ENCODE results near the gene EHD1. TPM values are rescaled to one million over a fixed set of nuclear protein-coding genes. Genes with fewer than 3 reads are reported as not detected.
"Not testable (repeated sequence)": the region's sequence is repeated elsewhere in the genome, so short reads cannot be mapped to it uniquely, and the experiment has no call there.

Gene EHD1
- total RNA-seq, 1 experiment from 2014 or later, result 57.9 TPM

GRCh38 chr11:64826578-64827450 is 51.6 kb downstream of the EHD1 start:
- DNase-seq (ENCODE audit: low read depth), result no peak

DNA sequence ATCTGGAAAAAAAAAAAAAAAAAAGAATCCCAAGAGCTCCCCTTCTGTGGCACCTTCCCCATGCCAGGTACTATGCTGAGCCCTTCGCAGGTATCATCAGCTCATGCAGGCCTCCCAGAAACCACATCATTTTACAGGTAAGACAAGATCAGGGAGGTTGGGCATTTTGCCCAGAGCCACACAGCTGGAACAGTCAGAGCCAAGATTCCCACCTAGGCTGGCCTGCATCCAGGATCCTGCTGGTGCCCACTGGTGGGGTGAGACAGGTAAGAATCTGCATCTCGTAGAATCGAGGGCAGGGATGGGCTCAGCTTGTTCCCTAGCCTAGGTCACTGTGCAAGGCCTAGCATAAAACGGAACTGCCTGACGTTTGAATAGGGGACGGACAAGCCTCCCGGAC is 52.4 kb downstream of the EHD1 start:
- no peak for DNase-seq (ENCODE audit: low read depth)

- DNase-seq (ENCODE audit: low read depth), result no peak
Observed at GRCh38 chr11:64823568-64824119, 54.8 kb downstream of the EHD1 start.

DNA sequence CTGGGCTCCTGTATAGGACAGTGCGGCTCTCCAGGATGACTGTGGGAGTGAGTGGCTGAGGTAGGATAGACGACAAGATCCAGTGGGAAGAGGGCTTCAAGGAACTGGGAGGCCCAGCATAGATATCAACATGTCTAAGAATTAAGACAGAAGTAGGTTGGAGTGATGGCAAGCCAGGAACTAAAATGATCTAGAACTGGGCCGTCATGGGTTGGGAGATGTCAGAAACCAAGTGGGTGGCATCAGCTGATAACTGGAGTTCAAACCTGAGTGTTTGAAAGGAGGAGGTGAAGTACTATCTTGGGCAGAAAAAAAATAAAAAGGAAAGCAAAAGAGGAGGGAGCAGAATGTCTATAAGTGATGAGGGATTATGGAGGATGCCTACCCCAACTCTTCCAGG is 60.9 kb downstream of the EHD1 start:
- no peak for DNase-seq (ENCODE audit: low read depth)

DNA sequence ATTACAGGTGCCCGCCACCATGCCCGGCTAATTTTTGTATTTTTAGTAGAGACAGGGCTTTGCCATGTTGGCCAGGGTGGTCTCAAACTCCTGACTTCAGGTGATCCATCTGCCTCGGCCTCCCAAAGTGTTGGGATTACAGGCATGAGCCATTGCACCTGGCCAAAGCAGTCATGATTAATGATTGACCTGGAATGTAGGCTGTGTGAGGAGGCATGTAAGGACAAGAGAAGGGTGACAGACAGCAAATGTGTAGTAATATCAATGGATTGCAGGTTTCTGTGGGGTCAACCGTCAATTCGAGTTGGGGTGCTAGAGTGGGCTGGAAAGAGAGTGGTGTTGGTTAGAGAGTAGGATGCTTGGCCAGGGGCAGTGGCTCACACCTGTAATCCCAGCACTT is 63.0 kb downstream of the EHD1 start:
- DNase-seq (ENCODE audit: low read depth), result not testable (repeated sequence)

- DNase-seq (ENCODE audit: low read depth), result peak; percentile 31
Observed at GRCh38 chr11:64814712-64815187, 63.7 kb downstream of the EHD1 start.

DNA sequence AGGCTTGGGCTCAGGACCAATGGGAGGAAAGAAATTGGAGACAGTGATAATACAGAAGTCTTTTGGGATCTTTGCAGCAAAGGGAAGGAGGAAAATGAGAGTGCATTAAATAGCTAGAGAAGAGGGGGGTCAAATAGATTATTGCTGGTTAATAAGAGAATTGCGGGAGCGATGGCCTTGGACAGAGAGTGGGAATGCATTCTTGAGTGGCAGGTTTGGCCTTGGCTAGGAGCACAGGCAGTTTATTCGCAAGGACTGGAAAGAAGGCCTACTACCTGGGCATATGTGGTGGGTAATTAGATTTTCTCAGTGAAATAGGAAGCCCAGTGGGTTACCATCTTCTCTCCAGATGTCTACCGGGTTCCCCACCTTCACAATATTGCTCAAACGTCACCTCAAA is 64.6 kb downstream of the EHD1 start:
- no peak for DNase-seq (ENCODE audit: low read depth)

DNA sequence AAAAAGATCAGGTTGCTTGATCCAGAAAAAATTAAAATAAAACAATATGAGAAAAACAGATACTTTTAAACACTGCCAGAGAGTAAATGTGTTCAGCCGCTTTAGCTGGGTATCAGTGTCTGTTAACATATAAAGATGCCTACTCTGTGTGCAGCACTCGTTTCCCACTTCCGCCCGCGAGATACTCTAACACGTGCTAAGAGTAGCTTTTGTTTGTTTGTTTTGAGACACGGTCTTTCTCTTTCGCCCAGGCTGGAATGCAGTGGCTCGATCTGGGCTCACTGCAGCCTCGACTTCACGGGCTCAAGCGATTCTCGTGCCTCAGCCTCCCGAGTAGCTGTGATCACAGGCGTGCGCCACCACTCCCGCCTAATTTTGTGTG is 67.5 kb downstream of the EHD1 start:
- no peak for DNase-seq (ENCODE audit: low read depth)

GRCh38 chr11:64810271-64810890 is 68.0 kb downstream of the EHD1 start, which contains the start of gene MEN1:
Gene MEN1 (minus strand): TSS chr11:64810551. CDS start chr11:64810109, 442 bp downstream.
- peak; percentile 96 for DNase-seq (ENCODE audit: low read depth)

DNA sequence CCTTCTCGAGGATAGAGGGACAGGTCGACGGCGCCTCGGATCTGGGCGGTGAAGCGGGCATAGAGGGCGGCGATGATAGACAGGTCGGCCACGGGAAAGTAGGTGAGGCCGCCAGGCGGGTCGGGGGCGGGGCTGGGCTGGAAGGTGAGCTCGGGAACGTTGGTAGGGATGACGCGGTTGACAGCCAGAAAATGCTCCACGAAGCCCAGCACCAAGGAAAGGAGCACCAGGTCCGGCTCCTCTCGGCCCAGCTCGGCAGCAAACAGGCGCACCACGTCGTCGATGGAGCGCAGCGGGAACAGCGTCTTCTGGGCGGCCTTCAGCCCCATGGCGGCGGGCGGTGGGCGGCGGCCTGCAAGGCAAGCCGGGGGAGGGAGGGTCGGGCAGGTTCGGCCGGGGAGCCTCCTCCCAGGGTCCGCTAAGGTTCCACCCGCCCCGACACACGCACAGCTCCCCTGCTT is 68.6 kb downstream of the EHD1 start:
- no peak for DNase-seq (ENCODE audit: low read depth)

DNA sequence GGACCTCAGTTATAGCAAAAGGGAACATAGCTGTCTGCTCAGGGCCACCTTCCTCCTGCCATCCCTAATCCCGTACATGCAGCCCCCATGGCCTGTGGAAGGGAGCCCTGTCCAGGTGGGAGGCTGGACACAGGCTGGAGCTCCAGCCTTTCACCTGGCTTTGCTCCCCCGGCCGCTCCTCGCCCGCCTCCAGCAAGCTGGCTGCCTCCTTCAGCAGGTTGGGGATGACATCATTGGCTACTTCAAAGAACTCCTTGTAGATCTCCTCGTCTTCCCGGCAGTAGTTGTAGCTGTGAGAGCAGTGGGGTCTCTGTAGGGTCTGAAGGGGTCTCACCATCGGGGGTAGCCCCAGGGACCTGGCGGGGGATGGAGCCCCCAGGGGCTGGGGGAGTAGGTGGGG is 72.9 kb downstream of the EHD1 start:
- no peak for DNase-seq (ENCODE audit: low read depth)

DNA sequence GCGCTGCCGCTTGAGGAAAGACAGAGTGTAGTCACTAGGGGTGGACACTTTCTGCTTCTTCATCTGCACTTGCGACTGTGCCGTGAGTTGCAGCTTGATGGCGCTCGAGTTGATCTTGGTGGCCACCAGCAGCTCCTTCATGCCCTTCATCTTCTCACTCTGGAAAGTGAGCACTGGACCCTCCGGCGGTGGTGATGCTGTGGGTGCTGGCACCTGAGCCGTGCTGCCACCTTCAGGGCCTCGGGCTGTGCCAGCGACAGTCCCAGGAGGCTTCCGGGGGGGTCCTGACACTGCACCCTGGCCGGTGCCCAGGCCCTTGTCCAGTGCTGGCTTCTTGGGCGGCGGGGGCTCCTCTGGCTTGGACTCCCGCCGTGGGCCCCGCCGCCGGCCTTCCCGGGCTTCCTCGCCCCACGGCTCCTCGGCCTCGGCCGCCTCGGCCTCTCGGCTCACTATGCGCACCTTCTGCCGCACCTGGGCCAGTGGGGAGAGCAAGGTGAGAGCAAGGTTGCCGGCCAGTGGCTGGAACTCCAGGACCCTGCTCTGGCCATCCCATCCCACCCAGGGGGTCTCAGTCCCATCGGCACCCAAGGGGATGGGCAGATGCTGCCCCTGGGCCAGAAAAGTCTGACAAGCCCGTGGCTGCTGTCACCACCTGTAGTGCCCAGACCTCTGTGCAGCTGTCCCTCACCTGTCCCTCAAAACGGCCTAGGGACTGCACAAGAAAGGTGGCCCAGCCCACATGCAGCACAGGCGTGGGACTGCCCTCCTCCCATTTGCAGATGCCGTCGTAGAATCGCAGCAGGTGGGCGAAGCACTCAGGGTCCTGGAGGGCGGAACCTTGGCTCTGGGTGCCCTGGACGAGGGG is 73.8 kb downstream of the EHD1 start:
- no peak for DNase-seq (ENCODE audit: low read depth)

DNA sequence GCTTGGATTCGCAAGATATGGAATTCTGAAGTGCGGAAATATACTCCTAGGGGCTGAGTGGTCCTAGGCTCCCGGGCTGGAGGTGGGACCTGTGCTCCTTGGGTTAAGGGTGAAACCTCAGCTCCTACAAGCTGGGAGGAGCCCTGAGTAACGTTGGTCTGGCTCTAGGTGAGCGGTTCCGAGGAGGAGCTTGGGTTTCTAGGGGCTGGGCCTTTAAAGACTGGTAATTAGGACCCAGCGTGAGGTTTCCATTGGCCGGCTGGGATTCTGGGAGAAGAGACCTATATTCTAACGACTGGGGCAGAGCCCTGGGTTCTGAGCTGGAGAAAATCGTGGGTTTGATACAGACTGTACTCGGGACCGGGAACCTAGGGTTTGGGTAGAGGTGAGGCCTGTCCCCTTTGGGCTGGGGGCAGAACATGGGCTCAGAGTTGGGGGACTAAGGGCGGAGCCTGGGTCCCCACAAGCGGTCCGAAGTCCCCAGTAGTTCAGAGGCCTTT is 74.5 kb downstream of the EHD1 start:
- DNase-seq (ENCODE audit: low read depth), result no peak

GRCh38 chr11:64803158-64803845 is 75.1 kb downstream of the EHD1 start, which contains the start of gene MAP4K2:
Gene MAP4K2 (minus strand): TSS chr11:64803214. CDS start chr11:64803149, 65 bp downstream.
- DNase-seq (ENCODE audit: low read depth), result peak; percentile 88

DNA sequence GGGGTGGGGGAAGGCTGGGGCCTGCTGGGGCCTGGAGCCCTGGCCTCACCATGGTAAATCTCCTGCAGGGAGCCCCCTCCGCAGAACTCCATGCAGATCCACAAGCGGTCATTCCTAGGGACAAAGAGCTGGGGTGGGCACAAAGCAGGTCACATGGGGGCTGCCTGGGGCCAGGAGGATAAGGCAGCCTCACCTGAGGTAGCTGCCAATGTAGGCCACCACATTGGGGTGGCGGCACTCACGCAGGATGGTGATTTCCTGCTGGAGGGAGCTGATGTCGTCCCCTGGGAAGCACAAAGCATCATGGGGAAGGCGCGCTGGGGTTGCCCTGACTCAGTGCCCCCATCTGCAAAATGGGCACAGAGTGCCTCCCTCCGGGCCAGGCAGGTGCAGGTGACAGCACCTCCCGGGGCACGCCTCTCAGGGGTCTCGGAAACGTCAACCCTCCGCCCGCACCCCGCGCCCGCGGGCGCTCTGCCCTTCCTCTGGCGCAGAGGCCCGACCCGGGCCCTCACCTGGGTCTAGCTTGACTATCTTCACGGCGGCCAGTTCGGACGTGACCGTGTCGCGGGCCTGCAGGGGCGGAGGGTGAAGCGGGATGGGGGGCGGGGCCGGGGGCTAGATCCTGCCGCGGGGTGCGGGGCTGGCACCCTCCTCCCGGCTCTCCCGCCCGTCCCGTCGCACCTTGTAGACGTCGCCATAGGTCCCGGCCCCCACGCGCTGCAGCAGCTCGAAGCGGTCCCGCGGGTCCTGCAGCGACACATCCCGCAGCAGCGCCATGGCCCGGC is 75.9 kb downstream of the EHD1 start:
- DNase-seq (ENCODE audit: low read depth), result no peak

Other genes with a start within 250 kb of the EHD1 start
- 0.12 TPM in 1 of 2 replicates, not detected in the other for gene NRXN2, start 155.4 kb downstream of the EHD1 start, total RNA-seq (2014; rRNA removed; shearing (Covaris generic))
- 0.42 TPM in 1 of 2 replicates, not detected in the other for gene RASGRP2, start 134.5 kb downstream of the EHD1 start, total RNA-seq (2014; rRNA removed; shearing (Covaris generic))
- gene PYGM, start 118.6 kb downstream of the EHD1 start, total RNA-seq (2014; rRNA removed; shearing (Covaris generic)), result 0.05 and 0.10 TPM in 2 replicates
- gene SF1, start 100.1 kb downstream of the EHD1 start, total RNA-seq (2014; rRNA removed; shearing (Covaris generic)), result 83.7 and 138 TPM in 2 replicates
- gene MAP4K2, start 75.4 kb downstream of the EHD1 start, total RNA-seq (2014; rRNA removed; shearing (Covaris generic)), result 11.2 and 23.3 TPM in 2 replicates
- gene MEN1, start 68.1 kb downstream of the EHD1 start, total RNA-seq (2014; rRNA removed; shearing (Covaris generic)), result 7.0 and 18.6 TPM in 2 replicates
- 0.02 and 0.54 TPM in 2 replicates for gene CDC42BPG, start 34.0 kb downstream of the EHD1 start, total RNA-seq (2014; rRNA removed; shearing (Covaris generic))
- gene ATG2A, start 38.6 kb upstream of the EHD1 start, total RNA-seq (2014; rRNA removed; shearing (Covaris generic)), result 12.6 and 16.0 TPM in 2 replicates
- 21.5 and 39.7 TPM in 2 replicates for gene PPP2R5B, start 46.1 kb upstream of the EHD1 start, total RNA-seq (2014; rRNA removed; shearing (Covaris generic))
- gene GPHA2, start 57.3 kb upstream of the EHD1 start, total RNA-seq (2014; rRNA removed; shearing (Covaris generic)), result not detected in 2 replicates
- gene MAJIN, start 93.5 kb upstream of the EHD1 start, total RNA-seq (2014; rRNA removed; shearing (Covaris generic)), result not detected in 2 replicates
- gene BATF2, start 118.3 kb upstream of the EHD1 start, total RNA-seq (2014; rRNA removed; shearing (Covaris generic)), result 5.9 and 6.2 TPM in 2 replicates
- gene ARL2, start 135.5 kb upstream of the EHD1 start, total RNA-seq (2014; rRNA removed; shearing (Covaris generic)), result 137 and 169 TPM in 2 replicates
- 17.8 and 18.3 TPM in 2 replicates for gene SNX15, start 148.8 kb upstream of the EHD1 start, total RNA-seq (2014; rRNA removed; shearing (Covaris generic))
- 11.8 and 20.0 TPM in 2 replicates for gene SAC3D1, start 162.6 kb upstream of the EHD1 start, total RNA-seq (2014; rRNA removed; shearing (Covaris generic))
- gene NAALADL1, start 179.9 kb upstream of the EHD1 start, total RNA-seq (2014; rRNA removed; shearing (Covaris generic)), result 0.34 TPM in 1 of 2 replicates, not detected in the other
- 47.9 and 56.8 TPM in 2 replicates for gene CDCA5, start 205.4 kb upstream of the EHD1 start, total RNA-seq (2014; rRNA removed; shearing (Covaris generic))
- gene ZFPL1, start 205.6 kb upstream of the EHD1 start, total RNA-seq (2014; rRNA removed; shearing (Covaris generic)), result 83.4 and 96.0 TPM in 2 replicates
- gene VPS51, start 217.6 kb upstream of the EHD1 start, total RNA-seq (2014; rRNA removed; shearing (Covaris generic)), result 117 and 170 TPM in 2 replicates
- gene TM7SF2, start 233.3 kb upstream of the EHD1 start, total RNA-seq (2014; rRNA removed; shearing (Covaris generic)), result 2.1 and 7.0 TPM in 2 replicates
- gene ZNHIT2, start 239.1 kb upstream of the EHD1 start, total RNA-seq (2014; rRNA removed; shearing (Covaris generic)), result 13.9 and 17.7 TPM in 2 replicates
- gene FAU, start 243.5 kb upstream of the EHD1 start, total RNA-seq (2014; rRNA removed; shearing (Covaris generic)), result 290 and 443 TPM in 2 replicates
- gene MRPL49, start 243.7 kb upstream of the EHD1 start, total RNA-seq (2014; rRNA removed; shearing (Covaris generic)), result 68.9 and 87.8 TPM in 2 replicates